Measurements from ENCODE around the gene FHL3.

The FHL3 gene

GRCh38 chr1:38028105-38028591, 22.8 kb upstream of the FHL3 start:
- no peak for TF ChIP-seq GABPA (IDR thresholded peaks at IDR 0.05; ENCODE audit: low read depth)
- TF ChIP-seq CTCF (IDR thresholded peaks at IDR 0.05; ENCODE audit: insufficient read depth, low read length) = no peak
- TF ChIP-seq REST (IDR thresholded peaks at IDR 0.05; ENCODE audit: insufficient replicate concordance, low read depth) = no peak
- TF ChIP-seq SPI1 (IDR thresholded peaks at IDR 0.05; ENCODE audit: borderline replicate concordance, low read depth) = no peak
- Histone ChIP-seq H3K27me3 (ENCODE audit: insufficient read depth, poor library complexity, severe bottlenecking) (no peaks in the 10 kb centered on the region), H3K4me3 (replicated peaks; ENCODE audit: insufficient read depth, low read length) (no peak overlapping the region), H3K27ac (replicated peaks) (no peak overlapping the region)
- no peak for DNase-seq (ENCODE audit: low read depth in 1 of 2, low spot score in 1 of 2)

- Histone ChIP-seq H3K4me3 (replicated peaks; ENCODE audit: insufficient read depth, low read length) (no peak overlapping the region), H3K27ac (replicated peaks) (no peak overlapping the region), H3K27me3 (ENCODE audit: insufficient read depth, poor library complexity, severe bottlenecking) (no peaks in the 10 kb centered on the region)
- no peak for TF ChIP-seq SPI1 (IDR thresholded peaks at IDR 0.05; ENCODE audit: borderline replicate concordance, low read depth)
- TF ChIP-seq POLR2AphosphoS5 (IDR thresholded peaks at IDR 0.05; ENCODE audit: low read depth) = 0 out of 2 replicates have a peak, but pooled peaks have one; percentile 22
- DNase-seq (ENCODE audit: low read depth in 1 of 2, low spot score in 1 of 2) = no peak
Measured at GRCh38 chr1:38027201-38028104, 22.1 kb upstream of the FHL3 start.

- DNase-seq (ENCODE audit: low read depth in 1 of 2, low spot score in 1 of 2) = no peak
- Histone ChIP-seq H3K27me3 (ENCODE audit: insufficient read depth, poor library complexity, severe bottlenecking) (no peaks in the 10 kb centered on the region), H3K4me3 (replicated peaks; ENCODE audit: insufficient read depth, low read length) (no peak overlapping the region), H3K27ac (replicated peaks) (no peak overlapping the region)
- peak; percentile 20 for TF ChIP-seq CTCF (IDR thresholded peaks at IDR 0.05; ENCODE audit: insufficient read depth, low read length)
- TF ChIP-seq GABPA (IDR thresholded peaks at IDR 0.05; ENCODE audit: low read depth) = no peak
Measured at GRCh38 chr1:38026592-38027200, 21.4 kb upstream of the FHL3 start.

- Histone ChIP-seq H3K27me3 (ENCODE audit: insufficient read depth, poor library complexity, severe bottlenecking) (no peaks in the 10 kb centered on the region), H3K4me3 (replicated peaks; ENCODE audit: insufficient read depth, low read length) (no peak overlapping the region), H3K27ac (replicated peaks) (no peak overlapping the region)
- 0 out of 2 replicates have a peak, but pooled peaks have one; percentile 19 for TF ChIP-seq POLR2AphosphoS5 (IDR thresholded peaks at IDR 0.05; ENCODE audit: low read depth)
- no peak for TF ChIP-seq GABPA (IDR thresholded peaks at IDR 0.05; ENCODE audit: low read depth)
- no peak for DNase-seq (ENCODE audit: low read depth in 1 of 2, low spot score in 1 of 2)
Measured at GRCh38 chr1:38025664-38026063, 20.4 kb upstream of the FHL3 start.

- no peaks in the 10 kb centered on the region for H3K27me3 ChIP-seq (ENCODE audit: insufficient read depth, poor library complexity, severe bottlenecking)
- H3K4me3 ChIP-seq (replicated peaks; ENCODE audit: insufficient read depth, low read length) = no peak overlapping the region
- TF ChIP-seq POLR2AphosphoS5 (IDR thresholded peaks at IDR 0.05; ENCODE audit: low read depth) (no peak), REST (IDR thresholded peaks at IDR 0.05; ENCODE audit: insufficient replicate concordance, low read depth) (no peak), SPI1 (IDR thresholded peaks at IDR 0.05; ENCODE audit: borderline replicate concordance, low read depth) (no peak), GABPA (IDR thresholded peaks at IDR 0.05; ENCODE audit: low read depth) (no peak), CTCF (IDR thresholded peaks at IDR 0.05; ENCODE audit: insufficient read depth, low read length) (no peak)
- DNase-seq (ENCODE audit: low read depth in 1 of 2, low spot score in 1 of 2) = no peak
- no peak overlapping the region for H3K27ac ChIP-seq (replicated peaks)
Measured at GRCh38 chr1:38025233-38025632, 19.9 kb upstream of the FHL3 start.

All from HL-60 (cell line).